GM18858 (cell line): ENCODE data around the gene TUBG2.

Experiments
- ATAC-seq: cut with Tn5 transposase; IDR thresholded peaks from one replicate; pipeline ENCODE4 v1.9.1; 2021; ENCODE audit not compliant: unreplicated experiment

TUBG2 gene

DNA sequence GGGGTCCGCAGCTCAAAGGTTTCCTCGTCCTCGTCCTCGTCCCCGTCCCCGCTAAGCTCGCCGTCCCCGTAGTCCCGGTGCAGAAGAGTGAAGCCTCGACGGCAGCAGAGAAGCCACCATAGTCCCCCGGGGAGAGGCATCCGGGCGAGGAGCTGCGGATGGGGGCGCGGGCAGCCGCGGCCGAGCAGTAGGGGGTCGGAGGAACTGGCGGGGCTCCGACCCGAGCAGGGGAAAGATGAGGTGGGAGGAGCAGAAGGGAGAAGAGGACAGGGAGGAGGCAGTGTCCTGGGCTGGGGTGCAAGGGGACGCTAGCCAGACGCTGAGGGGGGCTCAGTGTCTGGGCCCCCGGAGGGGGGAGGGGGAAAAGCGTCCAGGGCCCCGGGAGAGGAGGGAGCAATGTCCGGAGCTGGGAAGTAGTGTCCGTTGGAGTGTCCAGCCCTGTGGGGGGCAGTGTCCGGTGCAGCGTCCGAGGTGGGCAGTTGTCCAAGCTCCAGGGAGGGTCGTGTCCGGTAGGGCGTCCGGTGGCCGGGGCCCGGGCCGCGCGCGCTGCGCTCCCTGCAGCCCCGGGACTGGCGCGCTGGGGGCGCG, 17.4 kb downstream of the TUBG2 start, which contains the start of gene PLEKHH3:
Gene PLEKHH3 (minus strand): TSS at position 571 of the 588 bp plus-strand sequence. CDS start 431 bp downstream, at position 140.
- no peak for ATAC-seq

- peak; percentile 64 for ATAC-seq
Measured at GRCh38 chr17:42677012-42677857, 18.2 kb downstream of the TUBG2 start.

DNA sequence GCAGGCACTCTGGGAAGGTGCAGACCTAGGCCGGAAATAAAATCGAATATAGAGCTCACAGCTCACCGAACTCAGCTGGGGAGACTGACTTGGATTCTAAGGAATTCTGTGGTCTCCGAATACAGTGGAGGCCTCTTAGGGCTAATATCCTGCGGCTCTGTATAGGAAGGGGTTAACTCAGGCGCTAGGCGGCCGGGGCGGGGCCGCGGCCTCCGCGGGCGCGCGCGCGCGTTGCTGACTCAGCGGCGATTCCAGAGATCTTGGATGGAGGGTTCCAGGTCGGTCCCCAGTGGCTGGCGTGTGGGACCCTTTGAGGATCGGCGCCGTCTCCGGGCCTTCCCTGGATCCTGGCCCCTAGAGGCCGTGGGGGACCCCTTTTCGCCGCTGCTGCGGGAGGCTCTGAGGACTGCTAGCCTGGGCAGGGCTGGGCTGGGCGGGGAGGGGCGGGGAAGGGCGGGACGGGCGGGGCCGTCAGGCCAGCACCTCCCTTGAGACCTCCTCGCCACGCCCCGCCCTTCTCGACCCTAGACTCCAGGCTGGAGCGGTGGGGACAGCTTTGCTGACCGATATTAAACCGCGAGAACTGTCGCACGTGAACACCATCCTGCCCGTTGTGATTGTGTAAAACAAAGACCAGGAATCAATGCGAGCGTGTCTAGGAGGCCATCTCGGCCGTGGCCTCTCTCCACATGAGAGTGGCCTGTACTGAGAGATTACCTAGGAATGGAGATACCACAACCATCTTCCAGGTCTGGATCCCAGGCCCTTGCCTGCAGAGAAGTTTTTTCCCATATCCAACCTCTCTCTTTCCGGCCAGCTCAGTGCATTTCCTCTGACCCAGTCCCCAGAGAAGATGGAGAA, 19.1 kb downstream of the TUBG2 start:
- ATAC-seq = no peak

GRCh38 chr17:42678951-42679491, 19.9 kb downstream of the TUBG2 start:
- ATAC-seq = no peak

- no peak for ATAC-seq
Measured at GRCh38 chr17:42679492-42680330, 20.6 kb downstream of the TUBG2 start.

- no peak for ATAC-seq
Measured at GRCh38 chr17:42680331-42680808, 21.3 kb downstream of the TUBG2 start.

DNA sequence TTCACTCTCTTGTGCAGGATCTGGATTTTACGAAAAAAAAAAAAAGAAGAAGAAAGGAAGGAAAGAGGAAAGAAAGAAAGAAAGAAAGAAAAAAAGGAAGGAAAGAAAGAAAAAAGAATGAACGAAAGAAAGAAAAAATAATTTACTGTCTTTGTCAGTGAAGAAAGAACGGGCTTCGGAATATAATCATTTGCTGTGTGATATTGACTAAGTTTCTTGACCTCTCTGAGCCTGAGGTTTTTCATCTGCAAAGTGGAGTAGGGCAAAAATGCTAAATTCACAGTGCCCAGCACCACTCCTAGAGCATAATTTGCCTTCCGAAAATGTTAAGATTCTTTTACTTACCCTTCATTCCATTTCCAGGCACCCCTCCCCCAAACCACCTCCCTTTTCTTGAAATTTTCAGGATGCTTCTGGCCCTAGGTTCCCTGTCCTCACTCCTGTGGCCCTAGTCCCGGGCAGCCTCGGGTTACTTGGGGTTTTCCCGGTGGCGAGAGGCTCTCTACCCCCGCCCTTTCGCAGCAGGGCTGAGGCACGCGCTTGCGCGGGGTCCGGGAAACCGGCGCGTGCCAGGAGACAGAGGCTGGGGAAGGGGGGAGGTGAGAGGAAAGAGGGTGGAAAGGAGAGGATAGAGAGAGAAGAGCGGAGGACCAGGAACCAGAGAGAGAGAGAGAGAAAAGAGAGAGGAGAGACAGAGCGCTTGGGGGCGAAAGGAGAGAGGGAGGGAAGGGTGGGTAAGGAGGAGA, 23.1 kb downstream of the TUBG2 start, which contains the start of gene CNTNAP1:
Gene CNTNAP1 (plus strand): TSS at position 556 of the 746 bp plus-strand sequence. CDS start 299 bp downstream, outside the sequence.
- ATAC-seq = no peak

DNA sequence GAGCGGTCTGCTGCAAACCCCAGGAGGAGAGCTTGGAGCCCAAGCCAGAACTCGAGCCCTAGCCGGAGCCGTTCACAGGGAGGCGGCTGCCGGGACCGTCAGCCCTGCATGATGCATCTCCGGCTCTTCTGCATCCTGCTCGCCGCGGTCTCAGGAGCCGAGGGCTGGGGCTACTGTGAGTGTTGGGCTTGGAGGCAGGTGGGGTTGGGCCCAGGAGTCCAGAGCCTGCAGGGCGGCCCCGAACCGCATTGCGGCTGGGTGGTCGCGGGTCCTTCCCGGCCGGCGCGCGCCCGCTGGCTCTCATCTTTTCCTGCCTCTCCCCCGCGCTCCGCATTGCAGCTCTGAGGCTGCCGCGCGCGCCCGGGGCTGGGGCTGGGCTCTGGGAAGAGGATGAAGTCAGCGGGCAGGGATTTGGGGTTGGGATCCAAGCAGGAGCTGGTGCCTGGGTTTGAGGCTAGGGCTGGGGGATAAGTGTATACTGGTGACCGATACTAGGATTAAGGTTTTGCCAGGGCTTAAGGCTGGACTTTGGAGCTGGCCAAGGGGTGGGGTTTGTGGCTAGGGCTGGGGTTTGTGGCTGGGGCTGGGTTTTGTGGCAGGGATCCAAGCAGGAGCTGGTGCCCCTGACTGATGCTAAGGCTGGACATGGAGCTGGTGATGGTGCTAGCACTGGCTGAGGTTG, 23.8 kb downstream of the TUBG2 start:
- ATAC-seq = no peak

DNA sequence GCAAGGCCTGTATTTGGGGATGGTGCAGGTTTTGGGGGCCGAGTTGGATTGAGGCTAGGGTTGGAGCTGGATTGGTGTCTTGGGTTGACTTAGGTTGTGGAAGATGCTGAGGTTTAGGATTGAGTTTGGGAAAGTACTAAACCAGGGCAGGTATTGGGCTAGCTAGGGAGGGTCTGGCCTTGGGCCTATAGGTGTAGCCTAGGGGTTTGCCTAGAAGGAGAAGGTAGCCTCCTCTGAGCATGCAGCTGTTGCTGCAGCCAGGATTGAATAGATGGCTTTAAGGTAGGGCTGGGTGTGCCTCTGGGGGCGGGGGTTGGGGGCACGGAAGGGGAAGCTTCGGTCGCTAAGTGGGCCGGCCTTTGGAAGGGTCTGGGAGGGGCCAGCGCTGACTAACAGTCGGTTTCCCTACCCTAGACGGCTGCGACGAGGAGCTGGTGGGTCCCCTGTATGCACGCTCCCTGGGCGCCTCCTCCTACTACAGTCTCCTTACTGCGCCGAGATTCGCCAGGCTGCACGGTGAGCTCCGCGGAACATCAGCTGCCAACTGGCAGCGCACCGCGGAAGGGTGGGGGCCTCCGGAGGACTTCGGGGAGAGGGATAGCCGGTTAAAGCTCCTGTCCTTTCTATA, 24.4 kb downstream of the TUBG2 start:
- ATAC-seq = no peak

DNA sequence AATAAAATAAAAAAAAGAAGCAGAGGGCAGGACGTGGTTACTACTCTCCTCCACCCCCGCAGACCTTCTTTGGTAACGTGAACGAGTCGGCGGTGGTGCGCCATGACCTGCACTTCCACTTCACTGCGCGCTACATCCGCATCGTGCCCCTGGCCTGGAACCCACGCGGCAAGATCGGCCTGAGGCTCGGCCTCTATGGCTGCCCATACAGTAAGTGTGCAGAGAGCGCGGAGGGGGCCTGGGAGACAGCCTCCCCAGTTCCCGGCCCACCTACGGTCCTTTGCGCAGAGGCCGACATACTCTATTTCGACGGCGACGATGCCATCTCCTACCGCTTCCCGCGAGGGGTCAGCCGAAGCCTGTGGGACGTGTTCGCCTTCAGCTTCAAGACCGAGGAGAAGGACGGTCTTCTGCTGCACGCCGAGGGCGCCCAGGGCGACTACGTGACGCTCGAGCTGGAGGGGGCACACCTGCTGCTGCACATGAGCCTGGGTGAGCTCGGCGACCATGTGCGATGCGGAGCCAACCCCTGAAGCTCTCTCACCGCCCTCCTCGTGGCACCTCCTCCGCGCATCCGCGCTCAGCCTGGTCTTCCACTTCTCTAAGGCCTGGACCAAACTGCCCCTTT, 26.0 kb downstream of the TUBG2 start:
- no peak for ATAC-seq

DNA sequence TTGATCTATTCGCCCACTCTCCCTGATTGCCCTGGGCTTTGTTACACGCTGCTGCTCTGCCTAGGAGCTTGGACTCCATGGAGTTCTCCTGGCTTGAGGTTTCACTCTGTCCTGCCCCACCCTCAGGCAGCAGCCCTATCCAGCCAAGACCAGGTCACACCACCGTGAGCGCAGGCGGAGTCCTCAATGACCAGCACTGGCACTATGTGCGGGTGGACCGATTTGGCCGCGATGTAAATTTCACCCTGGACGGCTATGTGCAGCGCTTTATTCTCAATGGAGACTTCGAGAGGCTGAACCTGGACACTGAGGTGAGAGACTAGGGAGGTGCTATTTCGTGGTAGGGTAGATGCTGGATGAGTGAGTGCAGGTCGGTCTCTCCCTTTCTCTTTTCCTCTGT, 26.7 kb downstream of the TUBG2 start:
- no peak for ATAC-seq

GRCh38 chr17:42686520-42687128, 27.5 kb downstream of the TUBG2 start:
- ATAC-seq = no peak

GRCh38 chr17:42687707-42688320, 28.7 kb downstream of the TUBG2 start:
- no peak for ATAC-seq

DNA sequence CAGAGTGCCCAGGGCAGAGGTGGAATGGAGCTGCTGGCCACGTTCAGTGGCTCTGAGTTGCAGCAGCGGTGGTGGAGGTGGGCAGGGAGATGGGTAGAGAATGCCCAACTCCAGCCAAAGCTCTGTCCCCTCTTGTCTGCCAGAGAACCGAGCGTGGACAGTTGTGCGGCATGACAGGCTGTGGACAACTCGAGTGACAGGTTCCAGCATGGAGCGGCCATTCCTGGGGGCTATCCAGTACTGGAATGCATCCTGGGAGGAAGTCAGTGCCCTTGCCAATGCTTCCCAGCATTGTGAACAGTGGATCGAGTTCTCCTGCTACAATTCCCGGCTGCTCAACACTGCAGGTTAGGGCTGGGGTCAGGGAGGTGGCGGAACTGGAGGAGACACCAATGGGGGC, 31.5 kb downstream of the TUBG2 start:
- no peak for ATAC-seq

GRCh38 chr17:42691021-42691545, 32.0 kb downstream of the TUBG2 start:
- ATAC-seq = no peak

DNA sequence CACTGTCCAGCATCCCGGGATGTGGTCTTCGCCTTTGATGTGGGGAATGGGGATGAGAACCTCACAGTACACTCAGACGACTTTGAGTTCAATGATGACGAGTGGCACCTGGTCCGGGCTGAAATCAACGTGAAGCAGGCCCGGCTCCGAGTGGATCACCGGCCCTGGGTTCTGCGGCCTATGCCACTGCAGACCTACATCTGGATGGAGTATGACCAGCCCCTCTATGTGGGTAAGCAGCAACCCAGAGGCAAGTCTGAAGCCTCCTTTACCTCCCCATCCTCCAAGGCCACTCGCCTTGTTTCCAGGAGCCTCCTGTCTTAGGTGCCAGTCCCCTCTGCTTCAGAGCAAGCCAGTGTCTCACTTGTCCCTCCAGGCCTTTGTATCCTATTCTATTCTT, 33.4 kb downstream of the TUBG2 start:
- no peak for ATAC-seq

GRCh38 chr17:42694524-42694923, 35.4 kb downstream of the TUBG2 start:
- no peak for ATAC-seq
